A549 treated with ZK216348 at 1 μM for 4 hours (cell line): ENCODE measurements around the gene ANAPC1. TPM values are rescaled to one million over a fixed set of nuclear protein-coding genes. Genes with fewer than 3 reads are reported as not detected.

ENCODE experiments used
- total RNA-seq: library from RNA; stranded (reverse); fragments of 200-300 nt; extraction: Qiagen RNA extraction; gene quantifications from 5 replicates; pipeline ENCODE4 v1.2.3, GENCODE V29; 2022; ENCODE audit warnings: low read depth

ANAPC1 gene, protein sequence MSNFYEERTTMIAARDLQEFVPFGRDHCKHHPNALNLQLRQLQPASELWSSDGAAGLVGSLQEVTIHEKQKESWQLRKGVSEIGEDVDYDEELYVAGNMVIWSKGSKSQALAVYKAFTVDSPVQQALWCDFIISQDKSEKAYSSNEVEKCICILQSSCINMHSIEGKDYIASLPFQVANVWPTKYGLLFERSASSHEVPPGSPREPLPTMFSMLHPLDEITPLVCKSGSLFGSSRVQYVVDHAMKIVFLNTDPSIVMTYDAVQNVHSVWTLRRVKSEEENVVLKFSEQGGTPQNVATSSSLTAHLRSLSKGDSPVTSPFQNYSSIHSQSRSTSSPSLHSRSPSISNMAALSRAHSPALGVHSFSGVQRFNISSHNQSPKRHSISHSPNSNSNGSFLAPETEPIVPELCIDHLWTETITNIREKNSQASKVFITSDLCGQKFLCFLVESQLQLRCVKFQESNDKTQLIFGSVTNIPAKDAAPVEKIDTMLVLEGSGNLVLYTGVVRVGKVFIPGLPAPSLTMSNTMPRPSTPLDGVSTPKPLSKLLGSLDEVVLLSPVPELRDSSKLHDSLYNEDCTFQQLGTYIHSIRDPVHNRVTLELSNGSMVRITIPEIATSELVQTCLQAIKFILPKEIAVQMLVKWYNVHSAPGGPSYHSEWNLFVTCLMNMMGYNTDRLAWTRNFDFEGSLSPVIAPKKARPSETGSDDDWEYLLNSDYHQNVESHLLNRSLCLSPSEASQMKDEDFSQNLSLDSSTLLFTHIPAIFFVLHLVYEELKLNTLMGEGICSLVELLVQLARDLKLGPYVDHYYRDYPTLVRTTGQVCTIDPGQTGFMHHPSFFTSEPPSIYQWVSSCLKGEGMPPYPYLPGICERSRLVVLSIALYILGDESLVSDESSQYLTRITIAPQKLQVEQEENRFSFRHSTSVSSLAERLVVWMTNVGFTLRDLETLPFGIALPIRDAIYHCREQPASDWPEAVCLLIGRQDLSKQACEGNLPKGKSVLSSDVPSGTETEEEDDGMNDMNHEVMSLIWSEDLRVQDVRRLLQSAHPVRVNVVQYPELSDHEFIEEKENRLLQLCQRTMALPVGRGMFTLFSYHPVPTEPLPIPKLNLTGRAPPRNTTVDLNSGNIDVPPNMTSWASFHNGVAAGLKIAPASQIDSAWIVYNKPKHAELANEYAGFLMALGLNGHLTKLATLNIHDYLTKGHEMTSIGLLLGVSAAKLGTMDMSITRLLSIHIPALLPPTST (N-terminal part only)
- 23.1 to 32.0 TPM (median 28.0 TPM) in 5 replicates for total RNA-seq

GRCh38 chr2:111883661-111884591 is at the start of gene ANAPC1:
Gene ANAPC1, minus strand, starts transcription at chr2:111884193. Its CDS starts 3,368 bp downstream, at chr2:111880825.

DNA sequence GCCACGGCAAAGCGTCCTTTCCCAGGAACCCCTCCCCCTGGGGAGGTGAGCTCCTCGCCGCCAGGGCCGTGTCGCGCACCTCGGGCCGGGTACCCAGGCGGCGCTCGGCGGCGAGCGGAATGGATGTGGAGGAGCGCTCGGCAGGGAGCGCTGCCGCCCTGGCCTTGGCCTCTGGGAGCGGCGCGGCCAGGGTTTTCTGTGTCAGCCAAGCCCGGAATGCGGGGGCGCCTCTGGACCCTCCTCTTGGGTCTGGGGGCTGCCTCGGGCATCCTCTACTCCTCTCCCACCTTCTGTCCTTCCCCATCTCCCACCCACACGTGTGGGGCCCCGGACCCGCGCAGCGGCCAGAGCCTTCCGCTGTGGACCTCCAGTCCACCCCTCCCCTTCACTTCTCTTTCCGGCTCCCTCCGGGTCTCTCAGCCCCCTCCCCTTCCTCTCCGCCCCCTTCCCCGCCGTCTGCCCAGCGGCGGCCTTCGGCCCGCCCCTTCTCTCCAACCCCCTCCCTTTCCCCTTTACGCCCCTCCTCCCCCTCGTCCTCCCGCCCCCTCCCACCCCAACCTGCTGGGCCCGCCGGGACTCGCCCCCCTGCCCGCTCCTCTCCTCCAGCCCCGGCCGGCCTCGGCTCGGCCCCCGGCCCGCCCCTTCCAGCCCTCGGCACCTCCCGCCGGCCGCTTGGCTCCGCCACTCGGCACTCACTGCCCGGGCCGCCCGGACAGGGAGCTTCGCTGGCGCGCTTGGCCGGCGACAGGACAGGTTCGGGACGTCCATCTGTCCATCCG is 14.1 kb upstream of the ANAPC1 start, which contains the start of gene MERTK:
Gene MERTK, plus strand, starts transcription at position 684 of the 779 bp plus-strand sequence. CDS start 129 bp downstream, outside the sequence.

Other genes starting within 250 kb of the ANAPC1 start
- gene MERTK, start 14.4 kb upstream of the ANAPC1 start, total RNA-seq = 1.5 to 1.9 TPM (median 1.7 TPM) in 5 replicates
- gene TMEM87B, start 171.1 kb upstream of the ANAPC1 start, total RNA-seq = 8.6 to 20.3 TPM (median 16.8 TPM) in 5 replicates